K562 (cell line): ENCODE results near the gene ATP10B. TPM values are rescaled to one million over a fixed set of nuclear protein-coding genes. Genes with fewer than 3 reads are reported as not detected.

Experiments used
- ATAC-seq: fragments of 200-7000 bp; cut with Tn5 transposase; 3 replicates; pipeline ENCODE4 v1.9.1; 2020; ENCODE audit warnings: moderate library complexity
- BruUV-seq: library from RNA; stranded (reverse); fragments of 400-500 nt; replicated peaks from 2 replicates; lab custom pipeline; 2021; lab: Mats Ljungman, UMichigan
- CTCF ChIA-PET: fragments of 300-600 bp; formaldehyde crosslinking; extraction: SDS; loops from one replicate; lab custom pipeline; 2021; ENCODE audit warnings: low intra/inter-chr PET ratio; lab: Yijun Ruan, JAX
- POLR2A ChIA-PET: fragments of 300-600, 350-650 bp; sonication (Branson Sonifier 250); formaldehyde crosslinking; extraction: SDS; loops from one replicate; lab custom pipeline; 2021; ENCODE audit warnings: antibody characterized with exemption, inconsistent platforms; lab: Yijun Ruan, JAX
- DNase-seq, 4 experiments: peaks; one replicate each; pipeline versions ENCODE4 v3.0.0 to v3.0.0-alpha.2; 2011 to 2018; ENCODE audit warnings: low spot score in 3 of 4, mixed read lengths in 3 of 4; ENCODE audit errors: extremely low read depth in 1 of 4
- FAIRE-seq: peaks from 2 replicates; lab custom pipeline; 2011; peaks lifted over from hg19 to GRCh38; lab: Jason Lieb, UNC
- H2AFZ ChIP-seq: 2 replicates; pipeline ENCODE4 v1.6.0; 2011; ENCODE audit warnings: low read depth, low read length, control low read depth, inconsistent platforms
- H3K27ac ChIP-seq: fragments of 200-600 bp; 3 replicates; pipeline ENCODE4 v1.8.0; 2011; ENCODE audit warnings: low read depth, mild to moderate bottlenecking, control low read depth, inconsistent platforms, low read length, moderate library complexity, mixed read lengths; ENCODE audit errors: extremely low read depth
- H3K27me3 ChIP-seq, 2 experiments: fragments of 300-600 bp in 1 of 2; 2 replicates in 1 of 2; 3 replicates in 1 of 2; pipeline versions ENCODE4 v1.6.0 to v1.8.0; 2011; ENCODE audit warnings: inconsistent platforms in 2 of 2, low read length in 2 of 2, mild to moderate bottlenecking in 1 of 2, mixed read lengths in 1 of 2, moderate library complexity in 1 of 2; ENCODE audit not compliant: control insufficient read depth in 2 of 2, insufficient read depth in 2 of 2
- H3K36me3 ChIP-seq: fragments of 300-600 bp; 3 replicates; pipeline ENCODE4 v1.8.0; 2011; ENCODE audit warnings: mild to moderate bottlenecking, low read length, inconsistent platforms; ENCODE audit not compliant: control insufficient read depth, insufficient read depth
- H3K4me1 ChIP-seq, 2 experiments: fragments of 200-600 bp in 1 of 2; replicated peaks in 1 of 2; 2 replicates in 1 of 2; 3 replicates in 1 of 2; pipeline versions ENCODE4 v1.5.1 to v1.8.0; 2011; ENCODE audit warnings: inconsistent platforms in 2 of 2, low read length in 2 of 2, mild to moderate bottlenecking in 1 of 2, mixed read lengths in 1 of 2, moderate library complexity in 1 of 2; ENCODE audit not compliant: control insufficient read depth in 2 of 2, insufficient read depth in 2 of 2
- H3K4me2 ChIP-seq: 2 replicates; pipeline ENCODE4 v1.6.1; 2011; ENCODE audit warnings: low read length, control low read depth, inconsistent platforms, mixed read lengths; ENCODE audit not compliant: insufficient read depth
- H3K4me3 ChIP-seq: fragments of 200-600 bp; sonication (generic), shearing (Covaris generic); 2 replicates; pipeline ENCODE4 v1.5.1; 2016; ENCODE audit warnings: control low read depth, inconsistent platforms
- H3K79me2 ChIP-seq: fragments of 200-600 bp; 3 replicates; pipeline ENCODE4 v1.8.0; 2011; ENCODE audit warnings: low read length, inconsistent platforms; ENCODE audit not compliant: control insufficient read depth, insufficient read depth
- H3K9ac ChIP-seq, 2 experiments: 2 replicates each; pipeline versions ENCODE4 v1.6.0 to v1.6.1; 2011; ENCODE audit warnings: low read depth in 2 of 2, low read length in 2 of 2, control low read depth in 1 of 2, inconsistent platforms in 1 of 2, mild to moderate bottlenecking in 1 of 2, mixed read lengths in 1 of 2; ENCODE audit not compliant: insufficient read depth in 1 of 2
- H3K9me1 ChIP-seq: one replicate; pipeline ENCODE4 v1.6.0; 2011; ENCODE audit warnings: inconsistent platforms, mild to moderate bottlenecking, low read length, moderate library complexity; ENCODE audit not compliant: control insufficient read depth, insufficient read depth
- H3K9me3 ChIP-seq: replicated peaks from 2 replicates; pipeline ENCODE4 v1.5.1; 2011; ENCODE audit warnings: low read depth, low read length, inconsistent platforms; ENCODE audit not compliant: control insufficient read depth, insufficient read depth
- H4K20me1 ChIP-seq: replicated peaks from 2 replicates; pipeline ENCODE4 v1.6.1; 2011; ENCODE audit warnings: low read length, inconsistent platforms, mixed read lengths; ENCODE audit not compliant: control insufficient read depth, insufficient read depth
- CHCHD3 ChIP-seq: fragments of 250-450 bp; sonication (Bioruptor Pico); IDR thresholded peaks from 2 replicates; pipeline ENCODE4 v2.1.2; 2022; ENCODE audit warnings: mild to moderate bottlenecking
- CHD2 ChIP-seq: IDR thresholded peaks from 2 replicates; pipeline ENCODE4 v1.6.1; 2011; ENCODE audit warnings: low read depth, low read length
- JUNB ChIP-seq: fragments of 450-650 bp; formaldehyde crosslinking; conservative IDR thresholded peaks from 2 replicates; pipeline ENCODE4 v1.4.0; 2020; ENCODE audit warnings: mild to moderate bottlenecking
- MTA2 ChIP-seq: fragments of 450-650 bp; IDR thresholded peaks from 2 replicates; pipeline ENCODE4 v1.6.1; 2016; ENCODE audit warnings: low read depth
- RAD51 ChIP-seq: fragments of 450-650 bp; IDR thresholded peaks from 2 replicates; pipeline ENCODE4 v1.7.1; 2016; ENCODE audit warnings: low read depth, mild to moderate bottlenecking, borderline replicate concordance
- RFX5 ChIP-seq: IDR thresholded peaks from 2 replicates; pipeline ENCODE4 v1.6.1; 2011; ENCODE audit warnings: low read depth, mild to moderate bottlenecking, improper control_type of control experiment, low read length
- SLC30A9 ChIP-seq: fragments of 250-450 bp; sonication (Bioruptor Pico); IDR thresholded peaks from 2 replicates; pipeline ENCODE4 v1.8.0; 2022; ENCODE audit warnings: mild to moderate bottlenecking, moderate library complexity
- SNRNP70 ChIP-seq: fragments of 200-400 bp; formaldehyde crosslinking; optimal IDR thresholded peaks from 2 replicates; pipeline ENCODE3; 2017; ENCODE audit warnings: low read depth, low read length
- TEAD4 ChIP-seq, 2 experiments: sonication (generic) in 1 of 2; formaldehyde crosslinking in 1 of 2; IDR thresholded peaks; 2 replicates each; pipeline versions ENCODE4 v1.6.1 to v1.8.0; 2012 to 2022; ENCODE audit warnings: borderline replicate concordance in 1 of 2, inconsistent platforms in 1 of 2, low read length in 1 of 2, mild to moderate bottlenecking in 1 of 2, missing genetic modification reagents in 1 of 2
- TGIF2 ChIP-seq: sonication (generic); formaldehyde crosslinking; IDR thresholded peaks from 2 replicates; pipeline ENCODE4 v1.8.1; 2022; ENCODE audit warnings: mild to moderate bottlenecking, missing genetic modification reagents, moderate library complexity
- TRIM24 ChIP-seq, 2 experiments: fragments of 450-650 bp; IDR thresholded peaks; 2 replicates each; pipeline ENCODE4 v1.6.1; 2016
- WGBS: fragments of 100-300 bp; shearing (Covaris generic); methylation state at CpG from one replicate; pipeline ENCODE4 v1.1.6; 2016; ENCODE audit warnings: low coverage, mixed read lengths; ENCODE audit not compliant: insufficient coverage; ENCODE audit errors: missing lambda C conversion rate; 5-methylcytosine and 5-hydroxymethylcytosine counted together
- in situ Hi-C: fragments of 300-500 bp; cut with MboI; formaldehyde crosslinking; loops from 4 replicates; pipeline ENCODE4 v1.15.0; 2018; ENCODE audit warnings: inconsistent platforms, mixed read lengths
- intact Hi-C: fragments of 100-400 bp; cut with micrococcal nuclease; formaldehyde crosslinking; loops from 2 replicates; pipeline ENCODE4 v1.14.2; 2022
- polyA plus RNA-seq, 8 experiments: library from polyadenylated mRNA; depleted of rRNA in 4 of 8; stranded (reverse) in 5 of 8; unstranded in 3 of 8; fragments of >200 nt; fragmentation: Nextera tagmentation in 2 of 8; fragmentation: Illumina TruSeq in 1 of 8; extraction: Ambion mirVana in 2 of 8; extraction: Trizol in 1 of 8; gene quantifications; 2 replicates each; pipeline versions ENCODE4 v1.2.1 to v1.2.3, GENCODE V29; 2011 to 2014; ENCODE audit warnings: inconsistent platforms in 1 of 8, missing spikeins in 1 of 8
- total RNA-seq, 7 experiments: library from RNA; depleted of rRNA in 6 of 7; stranded (reverse); fragments of >200 nt in 6 of 7; fragmentation: Illumina TruSeq in 2 of 7; extraction: Trizol in 2 of 7; gene quantifications; 2 replicates each; pipeline versions ENCODE4 v1.2.1 to v1.2.3, GENCODE V29; 2011 to 2021; ENCODE audit warnings: low replicate concordance in 1 of 7
- TF ChIP-seq, protein P1 (sequence below), 2 experiments: fragments of 450-650 bp in 1 of 2; sonication (generic) in 1 of 2; formaldehyde crosslinking; conservative IDR thresholded peaks; 2 replicates each; pipeline versions ENCODE4 v1.4.0 to v1.8.1; 2020 to 2022; ENCODE audit warnings: mild to moderate bottlenecking in 1 of 2, missing genetic modification reagents in 1 of 2
- TF ChIP-seq, protein P2 (sequence below), 2 experiments: fragments of 200-800 bp in 1 of 2; sonication (Bioruptor generic) in 1 of 2; sonication (generic) in 1 of 2; formaldehyde crosslinking in 1 of 2; IDR thresholded peaks in 1 of 2; conservative IDR thresholded peaks in 1 of 2; 2 replicates each; pipeline versions ENCODE4 v1.5.0 to v1.6.1; 2016 to 2020; ENCODE audit warnings: missing compliant biosample characterization in 1 of 2, missing genetic modification characterization in 1 of 2, missing genetic modification reagents in 1 of 2
- TF ChIP-seq, protein P3 (sequence below): fragments of 450-650 bp; formaldehyde crosslinking; IDR thresholded peaks from 2 replicates; pipeline ENCODE4 v1.4.0; 2020; ENCODE audit warnings: mild to moderate bottlenecking, moderate library complexity

Gene ATP10B
- total and polyA plus RNA-seq, 9 of the 15 experiments (the other 6 are each of a cell fraction or from before 2014, with no cell fraction given) = 0.04 TPM; not detected in 8

DNA sequence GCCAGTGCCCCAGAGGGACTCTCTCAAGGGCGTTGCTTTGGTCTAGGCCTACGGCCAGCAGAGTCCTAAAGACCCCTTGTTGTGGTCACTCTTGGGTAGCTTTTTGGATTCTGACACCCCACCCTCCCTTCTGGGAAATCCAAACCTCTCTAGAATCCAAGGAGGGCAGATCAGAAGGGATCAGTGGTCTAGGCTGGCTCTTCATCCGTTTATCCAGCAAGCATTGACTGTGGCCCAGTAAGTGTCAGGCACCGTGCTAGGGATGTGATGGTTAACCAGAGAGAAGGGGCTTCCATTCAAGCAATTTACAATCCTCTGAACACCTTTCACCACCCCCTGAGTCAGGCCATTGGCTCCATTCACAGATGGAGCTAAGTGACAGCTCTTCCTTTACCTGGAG is 249.3 kb downstream of the ATP10B start:
- Histone ChIP-seq H3K4me1 (no peaks in the 10 kb centered on the region), H3K9me3 (no peaks in the 10 kb centered on the region), H3K4me2 (no peak overlapping the region), H3K36me3 (no peaks in the 10 kb centered on the region), H3K9ac (no peak overlapping the region), H2AFZ (no peak overlapping the region), H3K4me3 (no peak overlapping the region), H3K9me1 (no peaks in the 10 kb centered on the region), H4K20me1 (no peaks in the 10 kb centered on the region), H3K27ac (no peak overlapping the region), H3K27me3 (no peaks in the 10 kb centered on the region), H3K79me2 (no peaks in the 10 kb centered on the region)
- no peak for DNase-seq
- ATAC-seq = no peak
- FAIRE-seq = no peak
- ChIA-PET POLR2A (no interaction called here), CTCF (no interaction called here)
- intact Hi-C loops (no loop called here), in situ Hi-C loops (no loop called here)
- BruUV-seq = no TSS peak
- WGBS = 0% methylated on average over 4 of the region's 4 CpGs
- TF ChIP-seq RAD51 (no peak), CHD2 (no peak), TRIM24 (IDR thresholded peaks at IDR 0.05) (no peak), MTA2 (no peak), CHCHD3 (CRISPR knock-in tag) (no peak), SNRNP70 (no peak), TEAD4 (IDR thresholded peaks at IDR 0.05; ENCODE audit: low read length) (no peak), TEAD4 (CRISPR knock-in tag; IDR thresholded peaks at IDR 0.05; ENCODE audit: borderline replicate concordance) (no peak), JUNB (CRISPR knock-in tag) (no peak), TGIF2 (CRISPR knock-in tag) (no peak), RFX5 (no peak), SLC30A9 (CRISPR knock-in tag) (no peak)
- TF ChIP-seq, protein P1, sequence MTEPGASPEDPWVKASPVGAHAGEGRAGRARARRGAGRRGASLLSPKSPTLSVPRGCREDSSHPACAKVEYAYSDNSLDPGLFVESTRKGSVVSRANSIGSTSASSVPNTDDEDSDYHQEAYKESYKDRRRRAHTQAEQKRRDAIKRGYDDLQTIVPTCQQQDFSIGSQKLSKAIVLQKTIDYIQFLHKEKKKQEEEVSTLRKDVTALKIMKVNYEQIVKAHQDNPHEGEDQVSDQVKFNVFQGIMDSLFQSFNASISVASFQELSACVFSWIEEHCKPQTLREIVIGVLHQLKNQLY (CRISPR knock-in tag; conservative IDR thresholded peaks at IDR 0.05) = no peak
- TF ChIP-seq, protein P2, sequence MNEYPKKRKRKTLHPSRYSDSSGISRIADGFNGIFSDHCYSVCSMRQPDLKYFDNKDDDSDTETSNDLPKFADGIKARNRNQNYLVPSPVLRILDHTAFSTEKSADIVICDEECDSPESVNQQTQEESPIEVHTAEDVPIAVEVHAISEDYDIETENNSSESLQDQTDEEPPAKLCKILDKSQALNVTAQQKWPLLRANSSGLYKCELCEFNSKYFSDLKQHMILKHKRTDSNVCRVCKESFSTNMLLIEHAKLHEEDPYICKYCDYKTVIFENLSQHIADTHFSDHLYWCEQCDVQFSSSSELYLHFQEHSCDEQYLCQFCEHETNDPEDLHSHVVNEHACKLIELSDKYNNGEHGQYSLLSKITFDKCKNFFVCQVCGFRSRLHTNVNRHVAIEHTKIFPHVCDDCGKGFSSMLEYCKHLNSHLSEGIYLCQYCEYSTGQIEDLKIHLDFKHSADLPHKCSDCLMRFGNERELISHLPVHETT (CRISPR knock-in tag; conservative IDR thresholded peaks at IDR 0.05 in 1 of 2, IDR thresholded peaks at IDR 0.05 in 1 of 2) = no peak
- TF ChIP-seq, protein P3, sequence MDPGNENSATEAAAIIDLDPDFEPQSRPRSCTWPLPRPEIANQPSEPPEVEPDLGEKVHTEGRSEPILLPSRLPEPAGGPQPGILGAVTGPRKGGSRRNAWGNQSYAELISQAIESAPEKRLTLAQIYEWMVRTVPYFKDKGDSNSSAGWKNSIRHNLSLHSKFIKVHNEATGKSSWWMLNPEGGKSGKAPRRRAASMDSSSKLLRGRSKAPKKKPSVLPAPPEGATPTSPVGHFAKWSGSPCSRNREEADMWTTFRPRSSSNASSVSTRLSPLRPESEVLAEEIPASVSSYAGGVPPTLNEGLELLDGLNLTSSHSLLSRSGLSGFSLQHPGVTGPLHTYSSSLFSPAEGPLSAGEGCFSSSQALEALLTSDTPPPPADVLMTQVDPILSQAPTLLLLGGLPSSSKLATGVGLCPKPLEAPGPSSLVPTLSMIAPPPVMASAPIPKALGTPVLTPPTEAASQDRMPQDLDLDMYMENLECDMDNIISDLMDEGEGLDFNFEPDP = no peak
- TF ChIP-seq, all 486 proteins: peak for 0
